Caki2 (cell line): ENCODE data around the gene ZFAND3. TPM values are rescaled to one million over a fixed set of nuclear protein-coding genes. Genes with fewer than 3 reads are reported as not detected.
"Not testable (repeated sequence)": the region's sequence is repeated elsewhere in the genome, so short reads cannot be mapped to it uniquely, and the experiment has no call there.

Experiments used
- DNase-seq: peaks from one replicate; pipeline ENCODE4 v3.0.0-alpha.2; 2015; ENCODE audit warnings: low read depth
- in situ Hi-C: cut with HindIII; loops from 2 replicates; pipeline ENCODE4 v1.10.0; 2016; ENCODE audit warnings: low sequenced_read_pairs, low pct_unique_long_range_greater_than_20kb, mixed read lengths
- total RNA-seq: library from RNA; depleted of rRNA; stranded (reverse); fragments of >200 nt; shearing (Covaris generic); gene quantifications from 2 replicates; pipeline ENCODE4 v1.2.3, GENCODE V29; 2014; ENCODE audit warnings: low replicate concordance

ZFAND3 gene
- total RNA-seq, 1 experiment from 2014 or later = 29.4 TPM

DNA sequence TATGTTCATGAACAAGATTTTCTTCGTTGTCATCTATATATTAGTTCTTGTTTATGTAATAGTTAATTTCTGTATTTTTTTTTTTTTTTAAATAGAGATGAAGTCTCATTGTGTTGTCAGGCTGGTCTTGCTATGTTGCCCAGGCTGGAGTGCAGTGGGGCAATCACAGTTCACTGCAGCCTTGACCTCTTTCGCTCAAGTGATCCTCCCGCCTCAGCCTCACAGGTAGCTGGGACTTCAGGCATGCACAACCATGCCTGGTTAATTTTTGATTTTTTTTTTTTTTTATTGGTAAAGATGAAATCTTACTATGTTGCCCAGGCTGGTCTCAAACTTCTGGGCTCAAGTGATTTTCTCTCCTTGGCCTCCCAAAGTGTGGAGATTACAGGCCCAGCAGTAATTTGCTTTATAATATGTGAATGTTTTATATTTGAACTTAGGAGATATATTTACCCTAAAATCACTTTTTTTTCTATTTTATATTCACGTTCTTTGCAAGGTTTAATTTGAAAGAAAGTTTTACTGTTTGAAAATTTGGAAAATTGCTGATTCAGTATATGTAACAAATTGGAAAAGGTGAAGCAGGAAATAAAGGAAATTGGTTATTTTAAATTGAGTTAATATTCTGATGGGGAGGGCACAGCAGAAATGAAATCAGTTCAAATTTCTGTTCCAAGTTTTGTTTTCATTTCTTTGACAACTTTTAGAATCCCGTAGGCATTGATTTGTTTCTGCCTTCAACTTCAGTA lies 56.2 kb downstream of the ZFAND3 start:
- in situ Hi-C loops = no loop called here
- no peak for DNase-seq

DNA sequence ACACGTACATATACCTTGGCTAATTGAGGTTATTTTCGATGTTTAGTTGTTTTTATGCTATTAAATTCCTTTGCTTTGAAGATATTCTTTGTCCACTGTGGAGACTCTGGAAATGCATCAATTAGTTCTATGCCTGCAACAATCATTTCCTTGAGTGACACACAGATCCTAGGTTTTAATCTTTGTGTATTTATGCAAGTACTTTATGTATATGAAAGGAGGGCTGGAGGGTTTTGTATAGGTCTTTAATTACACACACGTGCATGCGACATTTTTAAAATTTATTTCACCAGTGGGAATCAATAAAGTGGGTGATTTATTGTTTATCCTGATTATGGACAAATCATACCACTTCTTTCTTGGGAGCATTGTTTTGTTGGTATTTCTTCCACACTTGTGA lies 57.3 kb downstream of the ZFAND3 start:
- no peak for DNase-seq
- in situ Hi-C loops = no loop called here

DNA sequence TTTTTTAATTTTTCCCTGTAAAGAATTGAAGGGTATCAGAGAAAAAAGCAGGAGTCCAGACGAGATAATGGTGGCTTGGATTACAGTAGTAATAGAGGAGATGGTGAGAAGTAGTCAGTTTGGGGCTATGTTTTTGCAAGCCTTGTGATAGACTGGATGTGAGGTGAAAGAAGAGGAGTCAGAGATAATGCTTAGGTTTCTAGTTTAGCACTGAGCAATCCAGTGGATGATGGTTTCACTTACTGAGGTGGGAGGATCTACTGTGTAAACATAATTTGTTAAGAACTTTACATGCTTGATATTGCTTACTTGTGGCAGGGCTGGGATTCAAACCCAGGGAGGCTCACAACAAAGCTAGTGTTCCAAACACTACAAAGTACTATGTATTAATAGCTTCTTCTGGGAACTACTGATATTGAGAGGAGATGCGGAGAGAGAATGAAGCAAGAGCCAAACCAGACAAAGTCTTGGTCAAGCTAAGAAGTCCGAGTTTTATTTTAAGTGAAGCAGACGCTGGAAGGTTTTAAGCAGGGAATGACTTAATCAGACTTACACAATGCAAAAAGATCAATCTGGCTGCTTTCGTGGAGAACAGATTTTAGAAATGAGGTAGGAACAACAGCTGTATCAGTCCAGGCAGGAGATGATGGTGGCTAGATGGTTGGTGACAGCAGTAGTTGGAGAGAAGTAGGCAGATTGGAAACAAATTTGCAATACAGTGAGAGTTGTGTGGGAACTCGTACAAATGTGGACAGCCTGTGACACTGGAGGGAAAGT lies 58.0 kb downstream of the ZFAND3 start:
- in situ Hi-C loops = no loop called here
- no peak for DNase-seq

DNA sequence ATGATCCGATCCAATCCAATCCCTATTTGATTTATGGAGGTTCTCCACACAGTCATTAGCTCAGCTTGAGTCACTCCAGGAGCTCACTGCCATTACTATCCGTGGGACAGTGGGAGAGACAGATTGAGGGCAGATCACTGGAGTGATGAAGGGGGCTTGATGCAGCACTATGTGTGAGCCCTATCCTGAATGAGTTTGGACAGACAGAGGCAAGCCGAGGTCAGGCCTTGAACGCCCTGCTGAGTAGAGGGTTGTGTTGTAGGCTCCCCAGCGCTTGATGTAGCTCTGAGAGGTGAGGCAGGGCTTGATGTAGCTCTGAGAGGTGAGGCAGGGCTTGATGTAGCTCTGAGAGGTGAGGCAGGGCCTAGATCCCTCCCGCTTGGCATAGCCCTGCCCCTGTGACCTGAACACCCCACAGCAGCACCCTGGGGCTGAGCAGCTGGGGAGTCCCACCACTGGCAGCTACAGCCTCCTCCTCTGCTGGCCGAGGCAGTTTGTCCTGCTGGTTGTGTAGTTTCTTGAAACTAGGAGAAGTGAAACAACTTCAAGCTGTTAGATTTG lies 58.7 kb downstream of the ZFAND3 start:
- no peak for DNase-seq
- in situ Hi-C loops = no loop called here

DNA sequence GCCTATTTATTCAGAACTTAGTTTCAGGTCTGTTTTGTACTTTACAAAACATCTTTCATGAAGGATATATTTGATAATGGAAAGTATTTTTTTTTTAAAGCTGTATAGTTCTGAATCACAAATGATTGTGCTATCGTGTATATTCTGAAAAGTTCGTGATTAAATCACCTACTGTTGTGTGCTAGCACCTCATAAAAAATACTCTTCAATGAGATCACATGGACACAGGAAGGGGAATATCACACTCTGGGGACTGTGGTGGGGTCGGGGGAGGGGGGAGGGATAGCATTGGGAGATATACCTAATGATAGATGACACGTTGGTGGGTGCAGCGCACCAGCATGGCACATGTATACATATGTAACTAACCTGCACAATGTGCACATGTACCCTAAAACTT lies 61.1 kb downstream of the ZFAND3 start:
- DNase-seq, in situ Hi-C loops: not testable (repeated sequence)

DNA sequence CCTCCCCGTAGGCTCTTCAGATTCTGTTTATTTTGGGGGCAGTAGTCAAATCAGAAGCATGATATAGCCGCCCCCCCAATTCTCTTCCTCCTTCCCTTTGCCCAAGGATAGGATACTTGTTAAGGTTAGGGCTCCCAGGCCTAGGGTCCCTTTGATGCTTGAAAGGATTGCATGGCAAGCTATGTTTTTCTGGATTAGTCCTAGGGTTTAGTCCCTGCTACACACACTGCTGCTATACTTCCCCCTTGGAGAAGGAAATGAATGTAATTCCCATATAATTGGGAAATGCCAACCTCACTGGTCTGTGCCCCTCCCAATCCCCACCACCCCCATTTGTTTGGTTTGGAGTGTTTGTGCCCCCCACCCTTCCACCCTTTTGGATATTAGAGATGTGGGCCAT lies 62.8 kb downstream of the ZFAND3 start:
- in situ Hi-C loops = no loop called here
- no peak for DNase-seq

DNA sequence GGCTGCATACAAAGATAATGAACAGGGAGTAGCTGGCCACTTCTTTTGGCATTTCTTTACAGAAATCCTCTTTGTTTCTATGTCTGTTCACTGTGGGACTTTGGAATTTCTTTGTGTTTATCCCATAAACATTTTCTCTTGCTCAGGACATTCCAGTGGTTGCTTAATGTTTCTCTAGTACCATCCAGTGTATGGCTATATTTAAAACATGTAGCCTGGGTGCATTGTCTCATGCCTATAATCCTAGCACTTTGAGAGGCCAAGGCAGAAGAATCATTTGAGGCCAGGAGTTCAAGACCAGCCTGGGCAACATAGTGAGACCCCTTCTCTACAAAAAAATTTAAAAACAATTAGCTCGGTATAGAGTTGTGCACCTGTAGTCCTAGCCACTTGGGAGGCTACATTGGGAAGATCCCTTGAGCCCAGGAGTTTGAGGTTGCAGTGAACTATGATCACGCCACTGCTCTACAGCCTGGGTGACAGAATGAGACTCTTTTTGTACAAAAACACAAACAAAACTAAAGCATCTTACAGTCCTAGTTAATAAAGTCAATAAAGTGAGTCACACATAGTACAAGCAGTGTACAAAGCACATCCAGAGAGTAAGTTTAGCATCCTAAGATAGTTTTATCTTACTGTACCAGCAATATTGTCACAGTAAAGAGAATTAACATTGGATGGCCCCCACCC lies 63.3 kb downstream of the ZFAND3 start:
- peak; percentile 12 for DNase-seq
- in situ Hi-C loops = no loop called here

DNA sequence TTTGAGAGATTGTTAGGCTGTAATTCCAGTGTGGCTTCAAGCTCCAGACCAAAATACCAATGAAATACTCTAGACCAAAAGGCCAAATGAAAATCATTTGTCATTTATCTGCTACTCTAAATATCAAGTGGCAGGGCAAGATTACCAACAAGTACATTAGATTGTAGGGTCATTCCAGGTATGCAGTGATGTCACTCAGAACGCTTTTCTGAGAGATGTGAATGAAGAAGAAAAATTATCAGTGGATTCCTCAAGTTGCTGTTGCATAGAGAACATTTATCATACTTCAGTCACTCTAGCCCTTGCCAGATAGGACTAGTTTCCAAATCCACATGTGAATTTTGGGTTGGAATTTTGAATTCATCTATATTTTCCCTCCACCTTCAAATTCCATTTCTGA lies 65.0 kb downstream of the ZFAND3 start:
- in situ Hi-C loops = no loop called here
- DNase-seq = no peak

DNA sequence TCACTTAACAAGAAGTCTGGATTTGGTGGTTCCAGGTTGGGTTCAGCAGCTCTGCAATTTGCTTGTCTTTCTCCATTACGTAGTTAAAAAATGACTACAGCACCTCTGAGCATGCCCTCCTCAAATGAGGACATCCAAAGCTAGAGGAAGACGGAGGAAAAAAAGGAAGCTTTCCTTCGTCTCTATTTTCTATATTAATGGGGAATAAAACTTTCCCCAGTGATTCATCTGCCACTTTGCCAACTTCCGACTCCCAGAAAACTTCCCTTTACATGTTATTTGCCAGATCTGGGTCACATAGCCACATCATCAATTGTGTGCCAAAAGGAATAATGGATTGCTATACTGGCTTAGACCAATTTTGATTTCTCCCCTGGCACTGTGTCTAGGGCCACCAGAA lies 69.5 kb downstream of the ZFAND3 start:
- in situ Hi-C loops = no loop called here
- DNase-seq = no peak

DNA sequence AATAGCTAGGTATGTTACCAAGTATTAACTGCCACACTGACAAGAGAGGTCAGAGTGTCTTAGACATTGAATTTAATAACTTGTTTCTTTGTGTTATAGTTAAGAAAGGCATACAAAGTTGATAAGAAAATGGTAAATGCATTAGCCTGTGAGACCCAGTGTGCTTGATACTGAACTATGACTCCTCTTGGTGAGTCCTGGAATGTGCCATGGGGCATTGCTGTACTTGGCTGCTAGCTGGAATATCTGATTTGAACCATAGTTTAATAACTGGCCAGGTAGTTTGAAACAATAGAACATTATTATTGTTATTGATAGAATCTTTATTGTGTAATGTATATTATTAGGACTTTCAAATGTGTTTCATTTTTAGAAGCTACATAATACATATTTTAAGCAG lies 70.0 kb downstream of the ZFAND3 start:
- in situ Hi-C loops = no loop called here
- DNase-seq = no peak

DNA sequence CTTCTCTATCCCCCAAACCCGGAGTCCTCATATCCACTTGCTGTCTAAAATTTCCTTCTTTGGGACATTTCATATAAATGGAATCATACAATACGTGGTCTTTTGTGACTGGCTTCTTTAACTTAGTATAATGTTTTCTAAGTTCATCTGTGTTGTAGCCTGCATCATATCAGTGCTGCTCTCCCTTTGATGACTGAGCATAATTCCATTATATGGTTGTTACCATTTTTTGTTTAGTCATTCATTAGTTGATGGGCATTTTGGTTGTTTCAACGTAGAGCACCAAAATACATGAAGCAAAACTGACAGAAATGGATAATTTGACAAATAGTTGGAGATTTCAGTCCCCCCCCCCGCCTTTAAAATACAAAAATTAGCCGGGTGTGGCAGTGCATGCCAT lies 71.5 kb downstream of the ZFAND3 start:
- DNase-seq = no peak
- in situ Hi-C loops = no loop called here

DNA sequence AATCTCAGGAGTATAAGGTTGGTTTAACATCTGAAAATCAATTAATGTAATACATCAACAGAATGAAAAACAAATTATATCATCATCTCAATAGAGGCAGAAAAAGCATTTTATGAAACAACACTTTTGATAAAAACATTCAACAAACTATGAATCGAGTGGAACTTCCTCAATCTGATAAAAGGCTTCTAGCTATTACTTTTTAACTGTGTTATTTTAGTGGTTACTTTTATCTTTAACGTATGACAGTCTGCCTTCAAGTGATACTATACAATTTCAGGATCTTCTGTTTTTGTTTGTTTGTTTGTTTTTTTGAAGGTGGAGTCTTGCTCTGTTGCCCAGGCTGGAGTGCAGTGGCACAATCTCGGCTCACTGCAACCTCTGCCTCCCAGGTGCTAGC lies 73.7 kb downstream of the ZFAND3 start:
- no peak for DNase-seq
- in situ Hi-C loops = no loop called here

DNA sequence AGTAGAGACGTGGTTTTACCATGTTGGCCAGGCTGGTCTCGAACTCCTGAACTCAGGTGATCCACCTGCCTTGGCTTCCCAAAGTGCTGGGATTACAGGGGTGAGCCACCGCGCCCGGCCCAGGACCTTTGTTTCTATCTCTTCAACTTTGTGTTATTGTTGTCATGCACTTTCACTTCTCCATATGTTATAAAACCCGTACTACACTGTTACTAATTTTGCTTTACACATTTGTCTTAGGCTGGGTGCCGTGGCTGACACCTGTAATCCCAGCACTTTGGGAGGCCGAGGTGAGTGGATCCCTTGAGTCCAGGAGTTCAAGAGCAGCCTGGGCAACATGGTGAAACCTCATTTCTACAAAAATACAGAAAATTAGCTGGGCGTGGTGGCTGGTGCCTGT lies 74.2 kb downstream of the ZFAND3 start:
- in situ Hi-C loops, DNase-seq: not testable (repeated sequence)

DNA sequence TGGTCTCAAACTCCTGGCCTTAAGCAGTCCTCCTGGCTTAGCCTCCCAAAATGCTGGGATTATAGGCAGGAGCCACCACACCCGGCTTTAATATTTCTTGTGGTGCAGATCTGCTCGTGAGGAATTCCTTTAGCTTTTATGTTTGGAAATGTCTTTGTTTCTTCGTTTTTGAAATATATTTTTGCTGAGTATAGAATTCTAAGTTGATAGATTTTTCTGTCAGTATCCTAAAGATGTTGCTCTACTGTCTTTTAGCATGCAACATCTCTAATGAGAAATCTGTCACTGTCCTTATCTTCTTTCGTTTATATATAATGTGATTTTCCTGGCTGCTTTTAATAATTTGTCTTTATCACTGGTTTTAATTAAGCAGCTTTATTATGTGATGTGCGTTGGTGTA lies 75.1 kb downstream of the ZFAND3 start:
- in situ Hi-C loops = no loop called here
- DNase-seq = no peak

DNA sequence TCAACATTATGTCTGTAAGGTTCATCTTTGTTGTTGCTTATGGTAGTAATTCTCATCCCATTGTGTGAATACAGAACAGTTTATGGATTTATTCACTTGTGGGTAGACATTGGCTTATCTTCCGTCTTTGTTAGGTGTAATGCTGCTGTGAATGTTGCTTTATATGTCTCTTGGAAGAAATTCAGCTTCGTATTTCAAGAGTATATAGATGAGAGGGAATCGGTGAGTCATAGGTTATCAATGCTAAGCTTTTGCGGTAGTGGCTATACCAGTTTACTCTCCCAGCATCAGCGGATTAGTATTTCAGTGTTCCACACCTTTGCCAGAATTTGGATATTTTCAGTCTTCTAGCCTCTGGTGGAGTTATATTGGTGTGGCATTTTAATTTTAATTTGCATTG lies 77.8 kb downstream of the ZFAND3 start:
- DNase-seq = no peak
- in situ Hi-C loops = no loop called here

DNA sequence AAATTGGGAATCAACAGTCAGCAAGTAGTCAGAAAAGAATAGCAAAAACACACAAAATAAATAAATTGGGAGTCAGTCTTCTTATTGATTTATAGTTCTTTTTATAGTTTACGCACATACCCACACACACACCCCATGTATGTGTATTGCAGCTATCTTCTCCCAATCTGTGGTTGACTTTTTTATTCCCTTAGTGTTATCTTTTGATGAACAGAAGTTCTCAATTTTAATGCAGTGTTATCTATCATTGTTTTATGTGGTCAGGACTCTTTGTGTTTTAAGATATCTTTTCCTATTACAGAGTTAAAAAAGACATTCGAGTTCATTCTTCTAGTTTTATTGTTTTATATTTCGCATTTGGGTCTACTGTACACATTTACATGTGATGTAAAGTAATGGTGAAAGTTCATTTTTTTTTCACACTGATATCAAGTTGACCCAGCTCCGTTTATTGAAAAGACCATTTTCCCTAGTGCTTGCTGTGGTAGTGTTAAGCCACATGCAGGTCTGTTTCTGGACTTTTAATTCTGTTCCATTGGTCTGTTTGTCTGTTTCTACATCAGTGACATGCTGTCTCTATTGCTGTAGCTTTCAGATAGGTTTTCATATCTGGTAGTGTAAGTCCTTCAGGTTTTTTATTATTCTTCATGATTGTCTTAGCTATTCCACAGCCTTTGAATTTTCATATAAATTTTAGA lies 78.4 kb downstream of the ZFAND3 start:
- DNase-seq = no peak
- in situ Hi-C loops = no loop called here

DNA sequence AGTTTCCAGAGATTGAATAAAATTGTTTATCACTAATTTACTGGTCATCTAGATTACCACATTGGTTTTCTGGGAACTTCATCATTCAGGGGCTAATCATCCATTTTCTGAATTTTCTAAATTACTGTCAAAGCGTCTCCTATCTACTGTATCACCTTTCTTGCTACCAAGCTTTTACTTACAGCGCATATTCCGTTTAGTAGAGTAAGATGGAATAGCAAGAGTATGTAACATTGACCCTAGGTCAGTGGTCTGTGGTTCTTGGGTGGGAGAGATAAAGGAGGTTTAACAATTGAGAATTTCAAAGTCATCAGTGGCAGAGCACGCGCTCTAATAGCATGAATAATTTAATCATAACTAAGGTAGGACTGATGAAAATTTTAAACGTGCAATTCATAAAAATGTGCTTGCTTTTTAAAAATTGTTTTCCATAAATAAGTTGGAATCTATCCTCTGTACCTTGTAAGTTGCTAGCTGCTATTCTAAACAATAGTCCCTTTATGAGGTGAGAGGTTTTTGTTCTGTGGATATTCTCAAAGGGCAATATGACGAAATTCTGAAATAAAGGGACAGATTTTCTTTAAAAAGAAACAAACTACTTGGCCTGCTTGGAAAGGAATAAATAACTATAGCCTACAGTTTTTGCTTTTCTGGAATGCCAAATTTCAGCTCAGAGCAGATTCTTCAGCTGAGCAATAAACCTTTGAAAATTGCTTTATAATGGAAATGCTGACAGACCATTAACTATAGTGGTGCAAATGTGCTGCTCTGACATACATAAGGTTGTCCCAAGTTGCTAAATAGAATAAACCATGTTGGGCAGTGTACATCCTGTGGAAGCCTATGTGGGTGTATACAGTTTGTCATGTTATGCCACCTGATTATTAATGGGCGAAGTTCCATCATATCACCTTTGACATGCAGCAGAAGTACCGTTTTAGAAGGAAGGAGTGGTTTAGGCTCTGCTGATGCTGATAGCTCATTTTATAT lies 84.1 kb downstream of the ZFAND3 start:
- in situ Hi-C loops = no loop called here
- DNase-seq = no peak
